Activated T-helper 1 cell treated with anti-CD3 and anti-CD28 coated beads, Interleukin-12 subunit alpha, Interleukin-12 subunit beta, Interleukin-2, Interleukin-4 antibody, amounts not matched to agents 30 ng/mL and 10 ng/mL and 1 ng/mL, durations not matched to agents 14 hours and 24 hours and 36 hours (primary cell): ENCODE data around the gene AXIN2. TPM values are rescaled to one million over a fixed set of nuclear protein-coding genes. Genes with fewer than 3 reads are reported as not detected.

ENCODE experiments used
- DNase-seq: peaks from one replicate; pipeline ENCODE4 v3.0.0; 2021; ENCODE audit warnings: low spot score
- H3K27ac Mint-ChIP-seq: one replicate; pipeline ENCODE4 v1.8.0; 2021; ENCODE audit warnings: mild to moderate bottlenecking, mixed read lengths
- H3K27me3 Mint-ChIP-seq: one replicate; pipeline ENCODE4 v1.8.0; 2022; ENCODE audit warnings: mild to moderate bottlenecking, moderate library complexity, mixed read lengths; ENCODE audit not compliant: insufficient read depth
- H3K36me3 Mint-ChIP-seq: one replicate; pipeline ENCODE4 v1.8.0; 2021; ENCODE audit warnings: low read depth, mixed read lengths
- H3K4me1 Mint-ChIP-seq: one replicate; pipeline ENCODE4 v1.8.0; 2021; ENCODE audit warnings: low read depth, mixed read lengths
- H3K4me3 Mint-ChIP-seq: one replicate; pipeline ENCODE4 v1.8.0; 2021; ENCODE audit warnings: mild to moderate bottlenecking, moderate library complexity, mixed read lengths
- H3K9me3 Mint-ChIP-seq: one replicate; pipeline ENCODE4 v1.8.0; 2021; ENCODE audit warnings: mixed read lengths
- intact Hi-C: fragments of 100-400 bp; cut with micrococcal nuclease; formaldehyde crosslinking; loops from one replicate; pipeline ENCODE4 v1.15.1; 2024
- total RNA-seq: library from RNA; stranded (reverse); gene quantifications from 2 replicates; pipeline ENCODE4 v1.2.3, GENCODE V29; 2022

AXIN2 gene
- total RNA-seq, 1 donor from 2014 or later, result 5.6 TPM

- Mint-ChIP-seq H3K4me3 (no peak overlapping the region), H3K27ac (no peak overlapping the region), H3K27me3 (peaks cover 11% of the 10 kb centered on the region), H3K9me3 (no peaks in the 10 kb centered on the region), H3K36me3 (no peaks in the 10 kb centered on the region), H3K4me1 (peaks cover 15% of the 10 kb centered on the region)
- no peak for DNase-seq
- intact Hi-C loops, result no loop called here
Observed at GRCh38 chr17:65567566-65567965, 6.1 kb upstream of the AXIN2 start.

DNA sequence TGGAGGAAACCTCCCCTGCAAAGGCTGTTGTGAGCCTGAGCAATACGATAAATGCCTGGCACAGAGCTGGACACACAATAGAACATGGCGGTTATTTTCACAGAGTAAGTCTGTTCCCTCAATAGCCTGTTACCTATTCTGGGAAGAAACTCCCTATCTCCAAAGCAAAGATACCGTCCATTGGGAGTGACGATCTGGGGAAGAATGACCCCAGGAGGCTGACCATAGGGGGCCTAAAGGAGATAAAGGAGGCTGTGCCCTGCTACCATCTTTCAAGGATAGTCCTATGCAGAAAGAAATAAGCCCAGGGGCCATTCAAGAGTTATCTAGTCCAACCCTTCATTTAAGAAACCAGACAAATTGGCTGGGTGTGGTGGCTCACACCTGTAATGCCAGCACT is 4.1 kb upstream of the AXIN2 start:
- Mint-ChIP-seq H3K4me3 (no peak overlapping the region), H3K4me1 (peaks cover 24% of the 10 kb centered on the region), H3K27me3 (peaks cover 17% of the 10 kb centered on the region), H3K9me3 (no peaks in the 10 kb centered on the region), H3K27ac (no peak overlapping the region), H3K36me3 (no peaks in the 10 kb centered on the region)
- DNase-seq, result no peak
- intact Hi-C loops, result no loop called here

- peaks cover 17% of the 10 kb centered on the region for H3K27me3 Mint-ChIP-seq
Observed at GRCh38 chr17:65564793-65565192, 3.3 kb upstream of the AXIN2 start.

DNA sequence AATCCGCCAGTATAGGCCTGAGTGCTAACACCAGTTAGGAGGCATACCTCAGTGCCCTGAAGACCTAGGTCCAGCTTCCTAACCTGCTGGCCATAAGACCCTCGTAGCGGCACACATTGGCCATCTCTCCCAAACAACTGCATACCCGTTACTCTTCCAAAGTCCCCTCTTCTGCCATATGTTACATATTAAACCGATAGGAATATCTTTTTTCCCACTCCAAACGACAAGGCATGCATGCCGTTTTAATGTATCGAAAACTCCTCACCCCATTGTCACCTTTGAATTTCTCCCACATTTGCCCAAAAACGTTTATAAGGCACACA is 721 bp upstream of the AXIN2 start:
- no peak for DNase-seq
- no peaks in the 10 kb centered on the region for H3K9me3 Mint-ChIP-seq
- peaks cover 21% of the 10 kb centered on the region for H3K27me3 Mint-ChIP-seq
- peaks cover 31% of the 10 kb centered on the region for H3K4me1 Mint-ChIP-seq
- H3K36me3 Mint-ChIP-seq, result no peaks in the 10 kb centered on the region
- H3K27ac Mint-ChIP-seq, result peak overlapping the region; percentile 20
- intact Hi-C loops, result loop anchor here (5.0 kb wide), 1 partner anchor 605 kb away; no protein-coding TSS in a partner anchor
- peak overlapping the region; percentile 86 for H3K4me3 Mint-ChIP-seq

More at GRCh38 chr17:65564793-65565192, 3.3 kb upstream of the AXIN2 start:
- H3K4me1 Mint-ChIP-seq, result peaks cover 24% of the 10 kb centered on the region
- no peak overlapping the region for H3K4me3 Mint-ChIP-seq
- no peaks in the 10 kb centered on the region for H3K9me3 Mint-ChIP-seq
- H3K36me3 Mint-ChIP-seq, result no peaks in the 10 kb centered on the region
- intact Hi-C loops, result loop anchor here (5.0 kb wide), 1 partner anchor 603 kb away; no protein-coding TSS in a partner anchor
- DNase-seq, result no peak
- H3K27ac Mint-ChIP-seq, result no peak overlapping the region

GRCh38 chr17:65560628-65561451 is 608 bp downstream of the AXIN2 start:
- H3K4me1 Mint-ChIP-seq, result peaks cover 33% of the 10 kb centered on the region
- H3K36me3 Mint-ChIP-seq, result no peaks in the 10 kb centered on the region
- H3K27ac Mint-ChIP-seq, result peak overlapping the region; percentile 34
- peak overlapping the region; percentile 72 for H3K4me3 Mint-ChIP-seq
- peak; percentile 61 for DNase-seq
- no peaks in the 10 kb centered on the region for H3K9me3 Mint-ChIP-seq
- H3K27me3 Mint-ChIP-seq, result peaks cover 19% of the 10 kb centered on the region
- intact Hi-C loops, result loop anchor here (1.0 to 5.0 kb wide), 4 partner anchors 24 to 631 kb away; partner anchors contain the start of gene CEP112

GRCh38 chr17:65559804-65560627 is 1.4 kb downstream of the AXIN2 start:
- Mint-ChIP-seq H3K4me3 (peak overlapping the region; percentile 85), H3K9me3 (no peaks in the 10 kb centered on the region), H3K27ac (no peak overlapping the region), H3K36me3 (no peaks in the 10 kb centered on the region), H3K27me3 (peaks cover 18% of the 10 kb centered on the region), H3K4me1 (peaks cover 37% of the 10 kb centered on the region)
- intact Hi-C loops, result loop anchor here (2.0 to 10.0 kb wide), 6 partner anchors 25 to 607 kb away; no protein-coding TSS in a partner anchor
- DNase-seq, result peak; percentile 12

DNA sequence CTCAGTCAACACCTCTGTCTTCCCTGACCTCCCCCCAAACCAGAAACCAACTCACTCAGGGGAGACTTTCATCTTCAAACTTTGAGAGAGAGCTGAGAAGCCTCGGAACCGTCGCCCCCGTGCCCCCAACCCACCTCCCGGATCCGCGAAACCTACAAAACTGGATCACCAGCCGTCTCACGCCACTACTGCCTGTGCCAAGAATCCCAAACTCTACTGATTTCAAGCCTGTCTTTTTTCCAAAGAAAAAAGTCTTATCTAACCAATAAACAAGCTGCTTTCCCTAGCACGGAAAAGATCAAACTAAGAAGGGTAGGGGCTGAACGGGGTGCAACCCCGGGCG is 2.0 kb downstream of the AXIN2 start:
- intact Hi-C loops, result loop anchor here (5.0 to 10.0 kb wide), 3 partner anchors 195 to 437 kb away; no protein-coding TSS in a partner anchor
- DNase-seq, result no peak
- peak overlapping the region; percentile 47 for H3K27ac Mint-ChIP-seq
- peaks cover 36% of the 10 kb centered on the region for H3K4me1 Mint-ChIP-seq
- H3K4me3 Mint-ChIP-seq, result peak overlapping the region; percentile 85
- H3K27me3 Mint-ChIP-seq, result peaks cover 16% of the 10 kb centered on the region
- H3K36me3 Mint-ChIP-seq, result no peaks in the 10 kb centered on the region
- H3K9me3 Mint-ChIP-seq, result no peaks in the 10 kb centered on the region

DNA sequence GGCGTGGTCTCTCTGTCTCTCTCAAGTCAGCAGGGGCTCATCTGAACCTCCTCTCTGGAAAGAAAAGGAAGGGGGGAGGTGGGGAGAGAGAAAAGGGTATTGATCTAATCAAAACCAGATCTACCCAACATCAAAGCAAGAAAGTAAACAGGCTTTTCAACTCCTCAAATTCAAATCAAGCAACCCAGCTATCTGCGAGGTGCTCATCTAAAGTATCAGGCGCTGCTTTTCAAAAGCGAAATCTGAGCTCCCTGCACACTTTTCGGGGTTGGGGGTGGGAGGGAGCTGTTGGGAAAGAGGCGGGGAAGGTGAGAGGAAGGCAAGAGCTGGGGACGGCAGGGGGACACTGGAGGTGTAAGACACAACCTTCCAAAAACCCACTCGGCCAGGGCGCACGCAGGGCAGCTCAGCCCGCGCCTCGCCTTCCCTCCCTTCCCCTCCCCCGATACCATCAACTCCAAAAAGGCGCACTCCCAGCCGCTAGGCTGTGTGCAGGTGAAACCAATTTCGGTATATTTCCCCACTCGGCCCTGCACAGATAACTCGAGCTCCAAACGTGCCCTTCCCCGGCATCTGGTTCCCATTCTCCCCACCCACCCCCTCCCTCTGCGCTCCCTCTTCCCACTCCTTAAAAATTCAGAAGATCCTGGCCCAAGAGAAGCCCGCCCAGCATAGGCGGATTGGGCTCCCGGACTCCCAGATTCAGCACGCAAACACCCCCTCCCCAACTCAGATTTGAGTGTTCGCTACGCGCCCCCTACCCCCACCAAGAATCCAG is 2.6 kb downstream of the AXIN2 start:
- DNase-seq, result no peak

DNA sequence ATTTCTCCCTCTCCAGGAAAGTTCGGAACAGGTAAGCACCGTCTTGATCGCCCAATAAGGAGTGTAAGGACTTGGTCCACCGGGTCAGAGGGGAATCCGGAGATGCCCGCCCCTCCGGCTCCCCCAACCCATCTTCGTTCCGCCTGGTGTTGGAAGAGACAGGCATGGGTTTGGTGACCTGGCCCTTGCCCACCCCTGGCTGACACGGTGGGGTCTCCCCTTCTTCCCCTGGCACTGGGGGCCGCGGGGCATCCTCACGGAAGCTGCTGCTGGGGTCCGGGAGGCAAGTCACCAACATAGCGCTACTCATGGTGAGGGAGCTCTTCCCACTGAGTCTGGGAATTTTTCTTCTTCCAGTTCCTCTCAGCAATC is 3.2 kb downstream of the AXIN2 start:
- Mint-ChIP-seq H3K4me1 (peaks cover 34% of the 10 kb centered on the region), H3K9me3 (no peaks in the 10 kb centered on the region), H3K4me3 (peak overlapping the region; percentile 85), H3K27ac (no peak overlapping the region), H3K36me3 (peaks cover 2% of the 10 kb centered on the region), H3K27me3 (peaks cover 22% of the 10 kb centered on the region)
- no peak for DNase-seq
- intact Hi-C loops, result loop anchor here (5.0 to 10.0 kb wide), 3 partner anchors 193 to 436 kb away; no protein-coding TSS in a partner anchor

More for the DNA sequence above, 2.6 kb downstream of the AXIN2 start:
- peaks cover 22% of the 10 kb centered on the region for H3K27me3 Mint-ChIP-seq
- H3K4me1 Mint-ChIP-seq, result peaks cover 36% of the 10 kb centered on the region
- peak overlapping the region; percentile 85 for H3K4me3 Mint-ChIP-seq
- no peaks in the 10 kb centered on the region for H3K9me3 Mint-ChIP-seq
- H3K36me3 Mint-ChIP-seq, result peaks cover 2% of the 10 kb centered on the region
- intact Hi-C loops, result loop anchor here (5.0 to 10.0 kb wide), 3 partner anchors 194 to 437 kb away; no protein-coding TSS in a partner anchor
- H3K27ac Mint-ChIP-seq, result peak overlapping the region; percentile 47

GRCh38 chr17:65557349-65558310 is 3.8 kb downstream of the AXIN2 start:
- Mint-ChIP-seq H3K27ac (no peak overlapping the region), H3K36me3 (peaks cover 5% of the 10 kb centered on the region), H3K9me3 (peaks cover 3% of the 10 kb centered on the region), H3K27me3 (peaks cover 19% of the 10 kb centered on the region), H3K4me3 (no peak overlapping the region), H3K4me1 (peaks cover 37% of the 10 kb centered on the region)
- no peak for DNase-seq
- intact Hi-C loops, result loop anchor here (2.0 to 10.0 kb wide), 4 partner anchors 101 to 435 kb away; no protein-coding TSS in a partner anchor

DNA sequence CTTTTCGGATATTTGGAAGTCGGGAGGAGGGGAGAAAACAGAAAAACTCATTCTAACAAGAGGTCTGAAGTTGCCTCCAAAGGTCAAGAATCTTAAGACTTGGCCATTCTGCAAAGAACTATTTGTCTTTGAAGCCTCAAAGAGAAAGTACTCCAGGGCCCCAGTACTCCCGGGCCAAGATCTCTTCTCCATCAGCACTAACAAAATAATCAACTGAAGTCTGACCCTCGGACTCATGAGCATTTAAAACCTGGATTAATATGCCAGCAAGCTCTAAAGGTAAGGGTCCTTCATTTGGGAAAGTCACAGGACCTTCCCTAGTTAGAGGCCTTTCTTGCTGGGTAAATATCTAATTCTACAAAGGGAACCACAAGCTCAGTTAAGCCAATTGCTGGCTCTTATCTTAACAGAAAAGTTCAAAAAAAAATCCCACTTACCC is 4.5 kb downstream of the AXIN2 start:
- H3K4me1 Mint-ChIP-seq, result peaks cover 32% of the 10 kb centered on the region
- no peak for DNase-seq
- H3K4me3 Mint-ChIP-seq, result no peak overlapping the region
- H3K27me3 Mint-ChIP-seq, result peaks cover 19% of the 10 kb centered on the region
- peaks cover 3% of the 10 kb centered on the region for H3K9me3 Mint-ChIP-seq
- intact Hi-C loops, result loop anchor here (1.0 to 10.0 kb wide), 6 partner anchors 100 to 435 kb away; no protein-coding TSS in a partner anchor
- peaks cover 5% of the 10 kb centered on the region for H3K36me3 Mint-ChIP-seq
- no peak overlapping the region for H3K27ac Mint-ChIP-seq
